Measurements from ENCODE around the gene MIOS. TPM values are rescaled to one million over a fixed set of nuclear protein-coding genes. Genes with fewer than 3 reads are reported as not detected.
A peak's percentile ranks its signal among the peaks of the same experiment; 100 is the strongest.

Gene MIOS
- total and polyA plus RNA-seq, 9 of the 15 experiments (the other 6 are each of a cell fraction or from before 2014, with no cell fraction given), result 7.8 to 47.8 (median 30.6) TPM

- TF ChIP-seq BDP1 (IDR thresholded peaks at IDR 0.05; ENCODE audit: insufficient read depth, insufficient read length), result no peak
- TF ChIP-seq ZNF175 (CRISPR knock-in tag; IDR thresholded peaks at IDR 0.05; ENCODE audit: low read depth), result no peak
- peak; percentile 48; the same call in 1 of the 2 replicates for TF ChIP-seq ZNF592 (IDR thresholded peaks at IDR 0.05)
- TF ChIP-seq MCM5 (IDR thresholded peaks at IDR 0.05; ENCODE audit: low read depth), result no peak
- no peak; the same call in 1 of the 2 replicates for TF ChIP-seq NR3C1 (CRISPR knock-in tag; IDR thresholded peaks at IDR 0.05)
- peak; percentile 77 to 98 (median 96) for TF ChIP-seq YY1 (IDR thresholded peaks at IDR 0.05; ENCODE audit: borderline replicate concordance in 1 of 3, control insufficient read depth in 1 of 3, extremely low read depth in 1 of 3, insufficient read depth in 3 of 3, insufficient read length in 1 of 3, insufficient replicate concordance in 2 of 3, low read depth in 1 of 3, low read length in 2 of 3)
- no peak for TF ChIP-seq BRD9 (IDR thresholded peaks at IDR 0.05; ENCODE audit: low read depth, partially characterized antibody)
- no peak for TF ChIP-seq NBN (IDR thresholded peaks at IDR 0.05; ENCODE audit: low read depth)
- TF ChIP-seq HLTF (IDR thresholded peaks at IDR 0.05), result no peak
- TF ChIP-seq CEBPB (tag; IDR thresholded peaks at IDR 0.05), result no peak
- TF ChIP-seq TBP (optimal IDR thresholded peaks at IDR 0.05; ENCODE audit: low read depth, low read length), result peak; percentile 77
- peak; percentile 55; the same call in 1 of the 2 replicates for TF ChIP-seq GMEB1 (CRISPR knock-in tag; IDR thresholded peaks at IDR 0.05)
- no peak for TF ChIP-seq RBM14 (IDR thresholded peaks at IDR 0.05; ENCODE audit: borderline replicate concordance, insufficient read depth, low read depth, low read length)
- no peak for TF ChIP-seq CBFB (CRISPR knock-in tag; IDR thresholded peaks at IDR 0.05)
- no peak; the same call in 1 of the 2 replicates for TF ChIP-seq USF1 (CRISPR knock-in tag; IDR thresholded peaks at IDR 0.05)
- TF ChIP-seq SLC30A9 (CRISPR knock-in tag; IDR thresholded peaks at IDR 0.05), result no peak
- TF ChIP-seq CEBPG (CRISPR knock-in tag; IDR thresholded peaks at IDR 0.05), result no peak
- TF ChIP-seq CEBPG (tag; conservative IDR thresholded peaks at IDR 0.05 in 1 of 2, IDR thresholded peaks at IDR 0.05 in 1 of 2), result no peak
- TF ChIP-seq SIN3B (IDR thresholded peaks at IDR 0.05; ENCODE audit: low read depth), result peak; percentile 75
- no peak for TF ChIP-seq ZNF324 (CRISPR knock-in tag; IDR thresholded peaks at IDR 0.05)
- no peak for TF ChIP-seq NEUROD1 (IDR thresholded peaks at IDR 0.05; ENCODE audit: borderline replicate concordance, low read depth, low read length, partially characterized antibody)
Measured at GRCh38 chr7:7566651-7567611, at the start of gene MIOS (continued).

All from K562 (cell line).